SU-DHL-6 (cell line): Measurements from ENCODE around the gene RNU1-3.

Source experiments
- EZH2phosphoT487 ChIP-seq: fragments of 200-600 bp; sonication (generic), shearing (Covaris generic); conservative IDR thresholded peaks from 2 replicates; pipeline ENCODE4 v1.6.1; 2018; ENCODE audit warnings: mild to moderate bottlenecking, antibody characterized with exemption, low read length, moderate library complexity, mixed read lengths
- TF ChIP-seq, protein P1 (sequence below): fragments of 200-600 bp; sonication (generic); IDR thresholded peaks from one replicate; pipeline ENCODE4 v1.5.1; 2017; ENCODE audit warnings: antibody characterized with exemption, mild to moderate bottlenecking, low read length, moderate library complexity; ENCODE audit not compliant: insufficient read depth, poor library complexity, severe bottlenecking

DNA sequence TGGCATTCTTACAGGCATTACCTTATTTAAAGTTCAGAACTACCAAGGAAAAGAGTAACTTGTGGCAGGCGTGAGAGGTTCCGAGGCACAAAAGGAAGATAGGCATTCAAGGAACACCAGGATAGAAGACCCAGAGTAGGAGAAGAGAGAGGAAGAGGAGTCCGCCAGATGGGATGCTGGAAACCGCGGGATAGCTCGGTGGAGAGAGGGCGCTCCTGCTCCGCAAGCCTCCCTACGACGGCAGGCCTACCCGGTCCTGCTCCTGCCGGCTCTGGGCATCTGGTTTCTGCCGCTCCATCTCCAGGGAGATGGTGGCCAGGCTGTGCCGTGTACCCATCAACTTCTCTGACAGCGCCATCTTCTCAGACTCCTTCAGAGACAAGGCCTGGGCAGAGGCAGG, 48.0 kb downstream of the RNU1-3 start:
- TF ChIP-seq, protein P1, sequence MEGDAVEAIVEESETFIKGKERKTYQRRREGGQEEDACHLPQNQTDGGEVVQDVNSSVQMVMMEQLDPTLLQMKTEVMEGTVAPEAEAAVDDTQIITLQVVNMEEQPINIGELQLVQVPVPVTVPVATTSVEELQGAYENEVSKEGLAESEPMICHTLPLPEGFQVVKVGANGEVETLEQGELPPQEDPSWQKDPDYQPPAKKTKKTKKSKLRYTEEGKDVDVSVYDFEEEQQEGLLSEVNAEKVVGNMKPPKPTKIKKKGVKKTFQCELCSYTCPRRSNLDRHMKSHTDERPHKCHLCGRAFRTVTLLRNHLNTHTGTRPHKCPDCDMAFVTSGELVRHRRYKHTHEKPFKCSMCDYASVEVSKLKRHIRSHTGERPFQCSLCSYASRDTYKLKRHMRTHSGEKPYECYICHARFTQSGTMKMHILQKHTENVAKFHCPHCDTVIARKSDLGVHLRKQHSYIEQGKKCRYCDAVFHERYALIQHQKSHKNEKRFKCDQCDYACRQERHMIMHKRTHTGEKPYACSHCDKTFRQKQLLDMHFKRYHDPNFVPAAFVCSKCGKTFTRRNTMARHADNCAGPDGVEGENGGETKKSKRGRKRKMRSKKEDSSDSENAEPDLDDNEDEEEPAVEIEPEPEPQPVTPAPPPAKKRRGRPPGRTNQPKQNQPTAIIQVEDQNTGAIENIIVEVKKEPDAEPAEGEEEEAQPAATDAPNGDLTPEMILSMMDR = no peak
- TF ChIP-seq EZH2phosphoT487 = no peak
